SK-N-SH (cell line): Measurements from ENCODE around the gene NDUFS2.

Source experiments
- EP300 ChIP-seq, 2 experiments: IDR thresholded peaks; 2 replicates each; pipeline versions ENCODE4 v1.4.0 to v1.6.1; 2012; ENCODE audit warnings: borderline replicate concordance in 1 of 2, low read depth in 1 of 2, low read length in 1 of 2
- EZH2phosphoT487 ChIP-seq: fragments of 200-600 bp; sonication (generic); IDR thresholded peaks from 2 replicates; pipeline ENCODE4 v1.6.1; 2017; ENCODE audit warnings: low read depth, mixed run types, mild to moderate bottlenecking, antibody characterized with exemption, moderate library complexity, borderline replicate concordance
- MXI1 ChIP-seq: IDR thresholded peaks from 2 replicates; pipeline ENCODE4 v1.6.1; 2012; ENCODE audit warnings: mild to moderate bottlenecking, low read depth, low read length, improper control_type of control experiment
- POLR2AphosphoS5 ChIP-seq: IDR thresholded peaks from 2 replicates; pipeline ENCODE4 v1.6.1; 2012; ENCODE audit warnings: low read depth, low read length
- RAD21 ChIP-seq: IDR thresholded peaks from 2 replicates; pipeline ENCODE4 v1.6.1; 2012; ENCODE audit warnings: mild to moderate bottlenecking, low read length
- RCOR1 ChIP-seq: fragments of 150-350 bp; IDR thresholded peaks from 2 replicates; pipeline ENCODE4 v1.6.1; 2017; ENCODE audit warnings: antibody characterized with exemption, low read length
- RFX5 ChIP-seq: IDR thresholded peaks from 2 replicates; pipeline ENCODE4 v1.6.1; 2012; ENCODE audit warnings: mild to moderate bottlenecking, improper control_type of control experiment, low read length
- SIN3A ChIP-seq: IDR thresholded peaks from 2 replicates; pipeline ENCODE4 v1.6.1; 2012; ENCODE audit warnings: low read depth, mild to moderate bottlenecking, low read length, moderate library complexity, borderline replicate concordance
- SMC3 ChIP-seq: IDR thresholded peaks from 2 replicates; pipeline ENCODE4 v1.6.1; 2012; ENCODE audit warnings: low read depth, low read length, improper control_type of control experiment
- YY1 ChIP-seq: IDR thresholded peaks from 2 replicates; pipeline ENCODE4 v1.4.0; 2012; ENCODE audit warnings: low read depth, mild to moderate bottlenecking
- TF ChIP-seq, protein P1 (sequence below): fragments of 150-350 bp; IDR thresholded peaks from 2 replicates; pipeline ENCODE4 v1.6.1; 2017; ENCODE audit warnings: antibody characterized with exemption, low read length, low read depth, borderline replicate concordance
- TF ChIP-seq, protein P2 (sequence below): fragments of 200-600 bp; sonication (generic); IDR thresholded peaks from 2 replicates; pipeline ENCODE4 v1.6.1; 2017; ENCODE audit warnings: antibody characterized with exemption, mild to moderate bottlenecking, moderate library complexity
- TF ChIP-seq, protein P3 (sequence below): IDR thresholded peaks from 2 replicates; pipeline ENCODE4 v1.6.1; 2012; ENCODE audit warnings: mild to moderate bottlenecking, low read depth, low read length, moderate library complexity

DNA sequence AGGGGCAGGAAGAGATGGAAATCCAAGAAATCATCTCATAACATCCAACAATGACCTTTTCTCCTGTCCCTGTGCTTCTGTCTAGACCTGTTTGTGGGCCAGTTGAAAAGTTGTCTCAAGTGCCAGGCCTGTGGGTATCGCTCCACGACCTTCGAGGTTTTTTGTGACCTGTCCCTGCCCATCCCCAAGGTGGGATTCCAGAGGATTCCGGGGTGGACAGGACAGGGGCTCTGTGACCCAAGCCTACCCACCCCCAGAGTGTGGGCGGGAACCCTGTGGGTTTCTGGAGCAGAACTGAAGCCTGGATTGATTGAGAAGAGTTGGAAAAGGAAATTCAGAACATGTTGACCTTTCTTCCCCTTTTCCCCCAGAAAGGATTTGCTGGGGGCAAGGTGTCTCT, 38.4 kb upstream of the NDUFS2 start:
- TF ChIP-seq YY1 (no peak), POLR2AphosphoS5 (no peak), EP300 (IDR thresholded peaks at IDR 0.05; ENCODE audit: borderline replicate concordance in 1 of 2, low read depth in 1 of 2, low read length in 1 of 2) (no peak), SIN3A (no peak), RCOR1 (no peak), EZH2phosphoT487 (no peak), RFX5 (no peak), RAD21 (no peak), SMC3 (no peak), MXI1 (no peak)
- TF ChIP-seq, protein P1, sequence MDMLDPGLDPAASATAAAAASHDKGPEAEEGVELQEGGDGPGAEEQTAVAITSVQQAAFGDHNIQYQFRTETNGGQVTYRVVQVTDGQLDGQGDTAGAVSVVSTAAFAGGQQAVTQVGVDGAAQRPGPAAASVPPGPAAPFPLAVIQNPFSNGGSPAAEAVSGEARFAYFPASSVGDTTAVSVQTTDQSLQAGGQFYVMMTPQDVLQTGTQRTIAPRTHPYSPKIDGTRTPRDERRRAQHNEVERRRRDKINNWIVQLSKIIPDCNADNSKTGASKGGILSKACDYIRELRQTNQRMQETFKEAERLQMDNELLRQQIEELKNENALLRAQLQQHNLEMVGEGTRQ: no peak
- TF ChIP-seq, protein P2, sequence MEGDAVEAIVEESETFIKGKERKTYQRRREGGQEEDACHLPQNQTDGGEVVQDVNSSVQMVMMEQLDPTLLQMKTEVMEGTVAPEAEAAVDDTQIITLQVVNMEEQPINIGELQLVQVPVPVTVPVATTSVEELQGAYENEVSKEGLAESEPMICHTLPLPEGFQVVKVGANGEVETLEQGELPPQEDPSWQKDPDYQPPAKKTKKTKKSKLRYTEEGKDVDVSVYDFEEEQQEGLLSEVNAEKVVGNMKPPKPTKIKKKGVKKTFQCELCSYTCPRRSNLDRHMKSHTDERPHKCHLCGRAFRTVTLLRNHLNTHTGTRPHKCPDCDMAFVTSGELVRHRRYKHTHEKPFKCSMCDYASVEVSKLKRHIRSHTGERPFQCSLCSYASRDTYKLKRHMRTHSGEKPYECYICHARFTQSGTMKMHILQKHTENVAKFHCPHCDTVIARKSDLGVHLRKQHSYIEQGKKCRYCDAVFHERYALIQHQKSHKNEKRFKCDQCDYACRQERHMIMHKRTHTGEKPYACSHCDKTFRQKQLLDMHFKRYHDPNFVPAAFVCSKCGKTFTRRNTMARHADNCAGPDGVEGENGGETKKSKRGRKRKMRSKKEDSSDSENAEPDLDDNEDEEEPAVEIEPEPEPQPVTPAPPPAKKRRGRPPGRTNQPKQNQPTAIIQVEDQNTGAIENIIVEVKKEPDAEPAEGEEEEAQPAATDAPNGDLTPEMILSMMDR: no peak
- TF ChIP-seq, protein P3, sequence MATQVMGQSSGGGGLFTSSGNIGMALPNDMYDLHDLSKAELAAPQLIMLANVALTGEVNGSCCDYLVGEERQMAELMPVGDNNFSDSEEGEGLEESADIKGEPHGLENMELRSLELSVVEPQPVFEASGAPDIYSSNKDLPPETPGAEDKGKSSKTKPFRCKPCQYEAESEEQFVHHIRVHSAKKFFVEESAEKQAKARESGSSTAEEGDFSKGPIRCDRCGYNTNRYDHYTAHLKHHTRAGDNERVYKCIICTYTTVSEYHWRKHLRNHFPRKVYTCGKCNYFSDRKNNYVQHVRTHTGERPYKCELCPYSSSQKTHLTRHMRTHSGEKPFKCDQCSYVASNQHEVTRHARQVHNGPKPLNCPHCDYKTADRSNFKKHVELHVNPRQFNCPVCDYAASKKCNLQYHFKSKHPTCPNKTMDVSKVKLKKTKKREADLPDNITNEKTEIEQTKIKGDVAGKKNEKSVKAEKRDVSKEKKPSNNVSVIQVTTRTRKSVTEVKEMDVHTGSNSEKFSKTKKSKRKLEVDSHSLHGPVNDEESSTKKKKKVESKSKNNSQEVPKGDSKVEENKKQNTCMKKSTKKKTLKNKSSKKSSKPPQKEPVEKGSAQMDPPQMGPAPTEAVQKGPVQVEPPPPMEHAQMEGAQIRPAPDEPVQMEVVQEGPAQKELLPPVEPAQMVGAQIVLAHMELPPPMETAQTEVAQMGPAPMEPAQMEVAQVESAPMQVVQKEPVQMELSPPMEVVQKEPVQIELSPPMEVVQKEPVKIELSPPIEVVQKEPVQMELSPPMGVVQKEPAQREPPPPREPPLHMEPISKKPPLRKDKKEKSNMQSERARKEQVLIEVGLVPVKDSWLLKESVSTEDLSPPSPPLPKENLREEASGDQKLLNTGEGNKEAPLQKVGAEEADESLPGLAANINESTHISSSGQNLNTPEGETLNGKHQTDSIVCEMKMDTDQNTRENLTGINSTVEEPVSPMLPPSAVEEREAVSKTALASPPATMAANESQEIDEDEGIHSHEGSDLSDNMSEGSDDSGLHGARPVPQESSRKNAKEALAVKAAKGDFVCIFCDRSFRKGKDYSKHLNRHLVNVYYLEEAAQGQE: no peak
